Measurements from ENCODE around the gene GNB1. TPM values are rescaled to one million over a fixed set of nuclear protein-coding genes. Genes with fewer than 3 reads are reported as not detected.

The GNB1 gene
- total and polyA plus RNA-seq, 2 of the 4 experiments (the other 2 are of a cell fraction) = 73.5 to 371 TPM

GRCh38 chr1:1922702-1922955 is 31.7 kb upstream of the GNB1 start:
- Histone ChIP-seq H3K23ac (ENCODE audit: low read depth, low read length) (no peak overlapping the region), H3K4me3 (ENCODE audit: insufficient read depth, low read depth, low read length) (no peak overlapping the region), H2AFZ (replicated peaks; ENCODE audit: low read length, poor library complexity) (no peak overlapping the region), H3K27ac (ENCODE audit: insufficient read depth, low read length) (no peak overlapping the region), H2AK5ac (ENCODE audit: low read depth, low read length) (no peak overlapping the region), H3K56ac (ENCODE audit: extremely low read depth, insufficient read depth, low read length) (no peak overlapping the region), H2BK20ac (ENCODE audit: low read depth, low read length) (no peak overlapping the region), H4K8ac (ENCODE audit: low read depth in 2 of 2, low read length in 2 of 2) (no peak overlapping the region), H4K91ac (ENCODE audit: insufficient read depth, low read depth, low read length) (no peak overlapping the region), H3K18ac (ENCODE audit: low read depth, low read length) (no peak overlapping the region), H2BK120ac (ENCODE audit: low read depth, low read length) (no peak overlapping the region), H4K20me1 (ENCODE audit: insufficient read depth, low read length) (no peaks in the 10 kb centered on the region), H3K79me1 (ENCODE audit: low read depth in 1 of 2, low read length in 2 of 2) (no peaks in the 10 kb centered on the region), H2AK9ac (replicated peaks; ENCODE audit: low read depth, low read length, poor library complexity) (no peak overlapping the region), H3K14ac (replicated peaks; ENCODE audit: low read depth, low read length) (no peak overlapping the region), H3K36me3 (ENCODE audit: control insufficient read depth, insufficient read depth, low read length) (no peaks in the 10 kb centered on the region), H3K27me3 (ENCODE audit: control insufficient read depth, insufficient read depth, low read length) (peaks cover 5% of the 10 kb centered on the region; the same call in 1 of the 2 replicates), H2BK15ac (ENCODE audit: low read depth, low read length) (no peak overlapping the region), H3K9ac (ENCODE audit: low read depth, low read length) (no peak overlapping the region), H2BK5ac (ENCODE audit: low read depth, low read length, poor library complexity, severe bottlenecking) (no peak overlapping the region), H3K9me1 (ENCODE audit: insufficient read depth, low read length) (peaks cover 4% of the 10 kb centered on the region; the same call in 1 of the 2 replicates), H3K4me2 (ENCODE audit: low read depth, low read length) (no peak overlapping the region), H3K4me1 (ENCODE audit: control insufficient read depth, insufficient read depth, low read length) (peaks cover 2% of the 10 kb centered on the region; the same call in 1 of the 2 replicates), H4K5ac (ENCODE audit: low read depth, low read length) (no peak overlapping the region), H3K9me3 (ENCODE audit: control insufficient read depth, insufficient read depth, low read length) (no peaks in the 10 kb centered on the region), H3K4ac (ENCODE audit: low read depth, low read length) (no peak overlapping the region)
- in situ Hi-C loops (cut with MboI; ENCODE audit: low sequenced_read_pairs) (no loop called here), dilution Hi-C loops (cut with HindIII; ENCODE audit: low sequenced_read_pairs, unreplicated experiment) (no loop called here), intact Hi-C loops (cut with micrococcal nuclease) (no loop called here)
- ChIA-PET POLR2A (ENCODE audit: unreplicated experiment) (no interaction called here), CTCF (interaction anchor here (1.1 kb wide), 1 partner anchor 218 kb away, joined by 3 read pairs; no protein-coding TSS in a partner anchor)
- no peak for TF ChIP-seq CTCF (conservative IDR thresholded peaks at IDR 0.05; ENCODE audit: low read depth, low read length)
- no CpG with 5 or more reads among the region's 6 CpGs for WGBS, 2 experiments (ENCODE audit: extremely low coverage in 2 of 2, insufficient read length in 1 of 2)
- no peak for DNase-seq
- BruUV-seq (replicated peaks) = no TSS peak
- no peak for ATAC-seq (ENCODE audit: low read depth)

Measured in IMR-90 (cell line).